ENCODE measurements around the gene NDUFV1.

DNA sequence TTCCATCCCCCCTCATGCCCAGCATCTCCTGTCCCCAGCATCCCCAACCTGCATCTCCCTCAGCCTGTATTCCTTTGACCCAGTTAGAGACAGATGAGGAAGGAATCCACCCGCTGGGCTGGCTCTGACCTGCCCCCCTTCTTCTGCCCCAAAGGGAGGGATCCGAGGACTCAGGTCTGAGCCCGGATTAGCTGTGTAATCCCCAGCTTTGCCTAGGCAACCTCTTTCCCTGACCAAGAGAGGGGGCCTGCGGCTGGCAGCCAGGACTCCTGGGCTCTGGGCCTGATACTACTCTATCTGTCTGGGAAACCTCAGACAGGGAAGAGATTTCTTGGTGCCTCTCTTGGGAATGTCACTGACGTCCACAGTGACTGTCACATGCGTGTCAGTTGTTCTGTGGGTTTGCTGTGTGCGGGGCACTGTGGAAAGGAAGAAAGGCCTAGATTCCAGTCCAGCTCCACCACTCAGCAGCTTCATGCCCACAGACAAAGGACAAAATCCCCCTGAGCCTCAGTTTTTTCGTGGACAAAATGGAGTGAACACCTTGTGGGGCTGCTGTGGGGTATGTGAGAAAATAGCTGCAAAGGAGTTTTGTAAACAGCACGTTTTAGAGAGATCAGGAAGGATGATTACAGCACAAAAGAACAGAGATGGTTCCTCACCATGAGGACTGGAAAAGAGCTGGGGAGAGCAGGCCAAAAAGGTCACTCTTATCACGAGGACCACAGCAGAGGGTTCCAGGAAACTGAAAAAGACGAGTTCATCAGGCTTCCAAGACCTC, 1.3 kb upstream of the NDUFV1 start:
- TF ChIP-seq, protein P1, sequence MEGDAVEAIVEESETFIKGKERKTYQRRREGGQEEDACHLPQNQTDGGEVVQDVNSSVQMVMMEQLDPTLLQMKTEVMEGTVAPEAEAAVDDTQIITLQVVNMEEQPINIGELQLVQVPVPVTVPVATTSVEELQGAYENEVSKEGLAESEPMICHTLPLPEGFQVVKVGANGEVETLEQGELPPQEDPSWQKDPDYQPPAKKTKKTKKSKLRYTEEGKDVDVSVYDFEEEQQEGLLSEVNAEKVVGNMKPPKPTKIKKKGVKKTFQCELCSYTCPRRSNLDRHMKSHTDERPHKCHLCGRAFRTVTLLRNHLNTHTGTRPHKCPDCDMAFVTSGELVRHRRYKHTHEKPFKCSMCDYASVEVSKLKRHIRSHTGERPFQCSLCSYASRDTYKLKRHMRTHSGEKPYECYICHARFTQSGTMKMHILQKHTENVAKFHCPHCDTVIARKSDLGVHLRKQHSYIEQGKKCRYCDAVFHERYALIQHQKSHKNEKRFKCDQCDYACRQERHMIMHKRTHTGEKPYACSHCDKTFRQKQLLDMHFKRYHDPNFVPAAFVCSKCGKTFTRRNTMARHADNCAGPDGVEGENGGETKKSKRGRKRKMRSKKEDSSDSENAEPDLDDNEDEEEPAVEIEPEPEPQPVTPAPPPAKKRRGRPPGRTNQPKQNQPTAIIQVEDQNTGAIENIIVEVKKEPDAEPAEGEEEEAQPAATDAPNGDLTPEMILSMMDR (IDR thresholded peaks at IDR 0.05): no peak
- TF ChIP-seq, protein P2, sequence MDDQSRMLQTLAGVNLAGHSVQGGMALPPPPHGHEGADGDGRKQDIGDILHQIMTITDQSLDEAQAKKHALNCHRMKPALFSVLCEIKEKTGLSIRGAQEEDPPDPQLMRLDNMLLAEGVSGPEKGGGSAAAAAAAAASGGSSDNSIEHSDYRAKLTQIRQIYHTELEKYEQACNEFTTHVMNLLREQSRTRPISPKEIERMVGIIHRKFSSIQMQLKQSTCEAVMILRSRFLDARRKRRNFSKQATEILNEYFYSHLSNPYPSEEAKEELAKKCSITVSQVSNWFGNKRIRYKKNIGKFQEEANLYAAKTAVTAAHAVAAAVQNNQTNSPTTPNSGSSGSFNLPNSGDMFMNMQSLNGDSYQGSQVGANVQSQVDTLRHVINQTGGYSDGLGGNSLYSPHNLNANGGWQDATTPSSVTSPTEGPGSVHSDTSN (IDR thresholded peaks at IDR 0.05): no peak
- TF ChIP-seq HDAC2 (IDR thresholded peaks at IDR 0.05) (no peak), MAFK (IDR thresholded peaks at IDR 0.05; ENCODE audit: partially characterized antibody) (no peak), POLR2A (IDR thresholded peaks at IDR 0.05; ENCODE audit: low read length) (no peak), KDM1A (IDR thresholded peaks at IDR 0.05; ENCODE audit: low read depth) (no peak), EHF (CRISPR knock-in tag; IDR thresholded peaks at IDR 0.05) (no peak), CBX8 (IDR thresholded peaks at IDR 0.05) (no peak), RCOR1 (IDR thresholded peaks at IDR 0.05; ENCODE audit: low read depth, low read length) (no peak), MAZ (IDR thresholded peaks at IDR 0.05; ENCODE audit: borderline replicate concordance, low read depth, low read length) (no peak)
- TF ChIP-seq, protein P3, sequence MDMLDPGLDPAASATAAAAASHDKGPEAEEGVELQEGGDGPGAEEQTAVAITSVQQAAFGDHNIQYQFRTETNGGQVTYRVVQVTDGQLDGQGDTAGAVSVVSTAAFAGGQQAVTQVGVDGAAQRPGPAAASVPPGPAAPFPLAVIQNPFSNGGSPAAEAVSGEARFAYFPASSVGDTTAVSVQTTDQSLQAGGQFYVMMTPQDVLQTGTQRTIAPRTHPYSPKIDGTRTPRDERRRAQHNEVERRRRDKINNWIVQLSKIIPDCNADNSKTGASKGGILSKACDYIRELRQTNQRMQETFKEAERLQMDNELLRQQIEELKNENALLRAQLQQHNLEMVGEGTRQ (IDR thresholded peaks at IDR 0.05): no peak
- TF ChIP-seq, protein P4, sequence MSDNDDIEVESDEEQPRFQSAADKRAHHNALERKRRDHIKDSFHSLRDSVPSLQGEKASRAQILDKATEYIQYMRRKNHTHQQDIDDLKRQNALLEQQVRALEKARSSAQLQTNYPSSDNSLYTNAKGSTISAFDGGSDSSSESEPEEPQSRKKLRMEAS (IDR thresholded peaks at IDR 0.05): no peak
